HG02571 (cell line): ENCODE measurements around the gene GRK3.
"Not testable (repeated sequence)": the region's sequence is repeated elsewhere in the genome, so short reads cannot be mapped to it uniquely, and the experiment has no call there.

ENCODE experiments used
- ATAC-seq: cut with Tn5 transposase; IDR thresholded peaks from one replicate; pipeline ENCODE4 v1.9.1; 2021; ENCODE audit warnings: mild to moderate bottlenecking, moderate library complexity; ENCODE audit not compliant: unreplicated experiment

GRK3 gene

GRCh38 chr22:25548866-25549464, 15.5 kb upstream of the GRK3 start:
- ATAC-seq: no peak

- no peak for ATAC-seq
Observed at GRCh38 chr22:25551396-25551795, 13.1 kb upstream of the GRK3 start.

GRCh38 chr22:25552405-25552804, 12.1 kb upstream of the GRK3 start:
- ATAC-seq: not testable (repeated sequence)

- ATAC-seq: no peak
Observed at GRCh38 chr22:25553131-25553530, 11.3 kb upstream of the GRK3 start.

- ATAC-seq: no peak
Observed at GRCh38 chr22:25554238-25554671, 10.2 kb upstream of the GRK3 start.

GRCh38 chr22:25554689-25555088, 9.8 kb upstream of the GRK3 start:
- no peak for ATAC-seq

GRCh38 chr22:25555586-25555985, 8.9 kb upstream of the GRK3 start:
- ATAC-seq: no peak

GRCh38 chr22:25557218-25557617, 7.3 kb upstream of the GRK3 start:
- no peak for ATAC-seq

- no peak for ATAC-seq
Observed at GRCh38 chr22:25558341-25558740, 6.1 kb upstream of the GRK3 start.

GRCh38 chr22:25559910-25560309, 4.6 kb upstream of the GRK3 start:
- not testable (repeated sequence) for ATAC-seq

GRCh38 chr22:25561182-25561581, 3.3 kb upstream of the GRK3 start:
- ATAC-seq: not testable (repeated sequence)

- ATAC-seq: not testable (repeated sequence)
Observed at GRCh38 chr22:25561927-25562326, 2.5 kb upstream of the GRK3 start.

GRCh38 chr22:25562966-25563760, 1.3 kb upstream of the GRK3 start:
- ATAC-seq: not testable (repeated sequence)

GRCh38 chr22:25563761-25564319, 635 bp upstream of the GRK3 start:
- no peak for ATAC-seq

GRCh38 chr22:25564979-25565677, 653 bp downstream of the GRK3 start:
- ATAC-seq: no peak

GRCh38 chr22:25566186-25566897, 1.9 kb downstream of the GRK3 start:
- ATAC-seq: no peak

GRCh38 chr22:25566898-25567235, 2.4 kb downstream of the GRK3 start:
- ATAC-seq: no peak

- ATAC-seq: no peak
Observed at GRCh38 chr22:25567251-25567675, 2.8 kb downstream of the GRK3 start.

- ATAC-seq: not testable (repeated sequence)
Observed at GRCh38 chr22:25568066-25568465, 3.6 kb downstream of the GRK3 start.

- no peak for ATAC-seq
Observed at GRCh38 chr22:25569361-25569760, 4.9 kb downstream of the GRK3 start.

GRCh38 chr22:25569983-25570382, 5.5 kb downstream of the GRK3 start:
- no peak for ATAC-seq
